ENCODE measurements around the gene C2CD4C. TPM values are rescaled to one million over a fixed set of nuclear protein-coding genes. Genes with fewer than 3 reads are reported as not detected.
"Not testable (repeated sequence)": the region's sequence is repeated elsewhere in the genome, so short reads cannot be mapped to it uniquely, and the experiment has no call there.

C2CD4C gene
- total and polyA plus RNA-seq, 10 donors: 0.23 to 2.1 (median 0.77) TPM; not detected in 1

DNA sequence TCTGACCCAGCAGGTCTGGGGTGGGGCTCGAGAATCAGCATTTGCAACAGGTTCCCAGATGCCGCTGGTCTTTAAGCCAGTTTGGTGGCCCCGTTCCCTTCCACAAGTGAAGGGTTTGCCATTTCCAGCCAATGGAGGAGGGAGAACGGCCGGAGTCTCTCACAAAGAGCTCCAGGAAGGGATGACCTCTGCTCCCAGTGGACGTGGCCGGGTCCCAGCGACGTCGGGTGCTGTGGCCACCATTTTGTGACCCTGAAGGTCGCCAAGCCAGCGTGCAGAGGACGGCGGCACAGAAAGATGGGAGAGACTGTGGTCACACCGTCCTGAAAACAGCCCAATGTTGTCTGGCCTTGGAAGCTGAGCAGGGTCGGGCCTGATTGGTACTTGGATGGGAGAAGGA, 43.9 kb upstream of the C2CD4C start:
- intact Hi-C loops (cut with DNase I; ENCODE audit: low total_unique reads): no loop called here

DNA sequence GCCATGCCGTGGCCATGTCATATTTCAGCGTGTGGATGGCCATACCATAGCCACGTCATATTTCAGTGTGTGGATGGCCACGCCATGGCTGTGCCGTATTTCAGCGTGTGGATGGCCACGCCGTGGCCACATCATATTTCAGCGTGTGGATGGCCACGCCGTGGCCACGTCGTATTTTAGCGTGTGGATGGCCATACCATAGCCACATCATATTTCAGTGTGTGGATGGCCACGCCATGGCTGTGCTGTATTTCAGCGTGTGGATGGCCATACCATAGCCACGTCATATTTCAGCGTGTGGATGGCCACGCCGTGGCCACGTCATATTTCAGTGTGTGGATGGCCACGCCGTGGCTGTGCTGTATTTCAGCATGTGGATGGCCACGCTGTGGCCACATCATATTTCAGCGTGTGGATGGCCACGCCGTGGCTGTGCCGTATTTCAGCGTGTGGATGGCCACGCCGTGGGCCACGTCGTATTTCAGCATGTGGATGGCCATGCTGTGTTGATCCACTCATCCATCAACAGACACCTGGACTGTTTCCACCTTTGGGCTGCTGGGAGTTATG, 42.0 kb upstream of the C2CD4C start:
- H3K27me3 ChIP-seq (replicated peaks in 1 of 7); H3K27ac ChIP-seq; DNase-seq; intact Hi-C loops (cut with DNase I; ENCODE audit: low total_unique reads); H3K4me3 ChIP-seq; H3K36me3 ChIP-seq: not testable (repeated sequence)
- Histone ChIP-seq H3K9me3 (peaks cover 0 to 17% (median 2%) of the 10 kb centered on the region in 8 donors), H3K4me1 (peaks cover 0 to 17% (median 7%) of the 10 kb centered on the region in 6 donors)
- WGBS, 5 donors: 93 to 98% (median 97%) methylated on average over 33 of the region's 33 CpGs

More for the DNA sequence above, 43.9 kb upstream of the C2CD4C start:
- WGBS, 5 donors: 87 to 94% (median 92%) methylated on average over 15 to 16 of the region's 16 CpGs
- Histone ChIP-seq H3K27me3 (replicated peaks in 1 of 7) (no peaks in the 10 kb centered on the region), H3K27ac (no peak overlapping the region), H3K36me3 (no peaks in the 10 kb centered on the region), H3K4me1 (peaks cover 0 to 7% (median 5%) of the 10 kb centered on the region in 6 donors), H3K9me3 (peaks cover 0 to 17% (median 2%) of the 10 kb centered on the region in 8 donors), H3K4me3 (no peak overlapping the region)
- no peak for TF ChIP-seq POLR2AphosphoS5 (IDR thresholded peaks at IDR 0.05)
- TF ChIP-seq, protein P1, sequence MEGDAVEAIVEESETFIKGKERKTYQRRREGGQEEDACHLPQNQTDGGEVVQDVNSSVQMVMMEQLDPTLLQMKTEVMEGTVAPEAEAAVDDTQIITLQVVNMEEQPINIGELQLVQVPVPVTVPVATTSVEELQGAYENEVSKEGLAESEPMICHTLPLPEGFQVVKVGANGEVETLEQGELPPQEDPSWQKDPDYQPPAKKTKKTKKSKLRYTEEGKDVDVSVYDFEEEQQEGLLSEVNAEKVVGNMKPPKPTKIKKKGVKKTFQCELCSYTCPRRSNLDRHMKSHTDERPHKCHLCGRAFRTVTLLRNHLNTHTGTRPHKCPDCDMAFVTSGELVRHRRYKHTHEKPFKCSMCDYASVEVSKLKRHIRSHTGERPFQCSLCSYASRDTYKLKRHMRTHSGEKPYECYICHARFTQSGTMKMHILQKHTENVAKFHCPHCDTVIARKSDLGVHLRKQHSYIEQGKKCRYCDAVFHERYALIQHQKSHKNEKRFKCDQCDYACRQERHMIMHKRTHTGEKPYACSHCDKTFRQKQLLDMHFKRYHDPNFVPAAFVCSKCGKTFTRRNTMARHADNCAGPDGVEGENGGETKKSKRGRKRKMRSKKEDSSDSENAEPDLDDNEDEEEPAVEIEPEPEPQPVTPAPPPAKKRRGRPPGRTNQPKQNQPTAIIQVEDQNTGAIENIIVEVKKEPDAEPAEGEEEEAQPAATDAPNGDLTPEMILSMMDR (IDR thresholded peaks at IDR 0.05 in 8 of 11, conservative IDR thresholded peaks at IDR 0.05 in 3 of 11): no peak
- no peak for TF ChIP-seq POLR2A (IDR thresholded peaks at IDR 0.05)
- DNase-seq: no peak

DNA sequence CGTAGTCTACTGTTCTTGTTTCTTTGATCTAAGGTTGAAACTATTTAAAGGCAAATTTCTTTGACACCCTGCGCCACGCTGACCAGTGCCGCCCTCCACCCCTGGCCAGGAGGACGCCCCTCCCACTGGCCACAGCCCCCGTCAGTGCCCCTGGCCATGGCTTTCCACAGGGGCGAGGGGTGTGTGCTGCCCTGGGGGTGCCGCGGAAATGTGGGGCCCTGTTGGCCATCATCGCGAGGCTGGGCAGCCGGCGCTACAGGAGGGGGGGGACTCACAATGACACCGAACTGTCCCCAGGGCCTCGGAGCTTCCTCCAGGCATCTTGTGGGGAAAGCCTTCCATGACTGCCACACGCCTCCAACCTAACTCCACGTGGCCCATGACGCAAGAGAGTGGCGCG, 41.0 kb upstream of the C2CD4C start:
- peaks cover 0 to 17% (median 7%) of the 10 kb centered on the region in 6 donors for H3K4me1 ChIP-seq
- 91 to 99% (median 94%) methylated on average over 16 to 20 of the region's 20 CpGs for whole genome bisulfite sequencing, 5 donors
- TF ChIP-seq POLR2A (IDR thresholded peaks at IDR 0.05) (no peak), POLR2AphosphoS5 (IDR thresholded peaks at IDR 0.05) (no peak)
- TF ChIP-seq, protein P1 (IDR thresholded peaks at IDR 0.05 in 8 of 11, conservative IDR thresholded peaks at IDR 0.05 in 3 of 11): no peak
- no peak for DNase-seq
- no peak overlapping the region for H3K27ac ChIP-seq
- no peak overlapping the region for H3K4me3 ChIP-seq
- no peaks in the 10 kb centered on the region for H3K27me3 ChIP-seq (replicated peaks in 1 of 7)
- H3K9me3 ChIP-seq: peaks cover 0 to 17% (median 2%) of the 10 kb centered on the region in 8 donors
- intact Hi-C loops (cut with DNase I; ENCODE audit: low total_unique reads): no loop called here
- H3K36me3 ChIP-seq: no peaks in the 10 kb centered on the region

DNA sequence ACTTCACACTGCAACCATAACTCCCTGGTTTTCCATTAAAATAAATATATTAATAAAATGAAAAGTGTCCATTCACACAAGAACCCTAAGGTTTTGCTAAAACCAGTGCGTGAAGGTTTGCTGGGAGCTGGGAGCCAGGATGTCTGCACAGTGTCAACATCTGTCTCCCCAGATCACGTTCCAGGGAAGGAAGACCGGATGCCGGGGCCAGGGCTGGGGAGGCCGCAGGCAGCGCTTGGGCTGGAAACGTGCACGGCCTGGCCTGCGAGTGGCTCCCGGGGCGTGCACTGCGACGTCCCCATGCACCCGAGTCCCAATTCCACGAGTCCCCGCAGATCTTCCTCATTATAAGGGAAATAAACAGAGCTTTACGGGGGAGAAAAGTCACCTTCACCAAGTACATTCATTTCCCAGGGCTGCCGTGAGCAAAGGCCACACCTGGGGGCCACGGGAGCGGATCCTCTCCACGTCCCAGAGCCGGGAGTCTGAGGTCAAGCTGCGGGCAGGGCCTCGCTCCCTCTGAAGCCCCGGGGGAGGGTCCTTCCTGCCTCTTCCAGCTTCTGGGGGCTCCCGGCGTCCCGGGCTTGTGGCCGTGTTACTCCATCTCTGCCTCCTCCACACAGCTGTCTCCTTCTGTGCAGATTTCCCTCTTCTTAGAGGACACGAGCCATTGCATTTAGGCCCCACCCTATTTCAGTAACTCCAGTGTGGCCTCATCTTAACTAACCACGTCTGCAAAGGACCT, 39.0 kb upstream of the C2CD4C start:
- Histone ChIP-seq H3K4me1 (peaks cover 0 to 17% (median 7%) of the 10 kb centered on the region in 6 donors), H3K27me3 (replicated peaks in 1 of 7) (no peaks in the 10 kb centered on the region), H3K36me3 (no peaks in the 10 kb centered on the region), H3K9me3 (peaks cover 0 to 17% (median 2%) of the 10 kb centered on the region in 8 donors), H3K27ac (peak overlapping the region in 2 of 8 donors; percentile 16 to 28), H3K4me3 (no peak overlapping the region)
- DNase-seq: no peak
- intact Hi-C loops (cut with DNase I; ENCODE audit: low total_unique reads): no loop called here
- no peak for TF ChIP-seq POLR2A (IDR thresholded peaks at IDR 0.05)
- peak; percentile 44 to 65 (median 57) for TF ChIP-seq POLR2AphosphoS5 (IDR thresholded peaks at IDR 0.05)
- WGBS, 5 donors: 33 to 49% (median 44%) methylated on average over 30 to 31 of the region's 31 CpGs

DNA sequence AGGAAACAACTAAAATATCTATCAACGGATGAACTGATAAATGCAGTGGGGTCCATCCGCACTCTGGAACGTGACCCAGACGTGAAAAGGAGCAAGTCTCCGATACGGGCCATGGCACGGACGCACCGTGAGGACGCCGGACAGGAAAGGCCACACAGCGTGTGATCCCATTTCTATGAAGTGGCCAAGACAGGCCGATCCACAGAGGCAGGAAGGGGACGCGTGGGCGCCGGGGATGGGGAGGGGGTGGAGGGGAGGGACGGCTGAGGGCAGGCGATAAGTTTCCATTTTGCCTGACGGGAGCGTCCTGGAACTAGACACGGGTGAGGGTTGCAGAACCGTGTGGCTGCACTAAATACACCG, 38.1 kb upstream of the C2CD4C start:
- no peak for DNase-seq
- Histone ChIP-seq H3K4me3 (no peak overlapping the region), H3K9me3 (peaks cover 0 to 17% (median 2%) of the 10 kb centered on the region in 8 donors), H3K4me1 (peaks cover 0 to 17% (median 7%) of the 10 kb centered on the region in 6 donors), H3K27me3 (replicated peaks in 1 of 7) (peaks cover 0 to under 1% (median 0%) of the 10 kb centered on the region in 7 donors), H3K36me3 (no peaks in the 10 kb centered on the region), H3K27ac (no peak overlapping the region)
- intact Hi-C loops (cut with DNase I; ENCODE audit: low total_unique reads): no loop called here
- TF ChIP-seq, protein P1 (IDR thresholded peaks at IDR 0.05 in 8 of 11, conservative IDR thresholded peaks at IDR 0.05 in 3 of 11): no peak
- TF ChIP-seq POLR2AphosphoS5 (IDR thresholded peaks at IDR 0.05): no peak
- no peak for TF ChIP-seq POLR2A (IDR thresholded peaks at IDR 0.05)
- 70 to 82% (median 75%) methylated on average over 24 of the region's 24 CpGs for WGBS, 5 donors
